Activated CD8-positive, alpha-beta memory T cell treated with anti-CD3 and anti-CD28 coated beads for 36 hours (primary cell): Measurements from ENCODE around the gene TAF6L. TPM values are rescaled to one million over a fixed set of nuclear protein-coding genes. Genes with fewer than 3 reads are reported as not detected.

ENCODE experiments used
- CTCF ChIA-PET: fragments of 350-600 bp; sonication (Branson Sonifier 250); formaldehyde crosslinking; loops from one replicate; lab custom pipeline; 2021; ENCODE audit warnings: antibody characterized with exemption; lab: Charles Lee
- POLR2A ChIA-PET: fragments of 350-600 bp; sonication (Branson Sonifier 250); formaldehyde crosslinking; loops from one replicate; lab custom pipeline; 2021; ENCODE audit warnings: antibody characterized with exemption; lab: Charles Lee
- total RNA-seq, 2 experiments: library from RNA; stranded (reverse); gene quantifications; one replicate each; pipeline ENCODE4 v1.2.3, GENCODE V29; 2021

The TAF6L gene
- total RNA-seq, 2 experiments from 2014 or later = 17.5 to 18.6 TPM

GRCh38 chr11:62788991-62789390, 17.8 kb downstream of the TAF6L start:
- POLR2A ChIA-PET = interaction anchor here (0.5 to 3.5 kb wide), 4 partner anchors 15 to 167 kb away, joined by 3 to 37 read pairs (median 6); partner anchors contain the start of gene TAF6L
- CTCF ChIA-PET = interaction anchor here (1.1 to 3.4 kb wide), 3 partner anchors 52 to 67 kb away, joined by 3 to 46 read pairs (median 16); no protein-coding TSS in a partner anchor

GRCh38 chr11:62789576-62789975, 18.4 kb downstream of the TAF6L start:
- ChIA-PET CTCF (interaction anchor here (0.7 to 1.5 kb wide), 4 partner anchors 36 to 122 kb away, joined by 3 to 4 read pairs (median 3); partner anchors contain the start of gene ZBTB3), POLR2A (interaction anchor here (0.5 to 0.8 kb wide), 3 partner anchors 14 to 85 kb away, joined by 3 read pairs; partner anchors contain the start of gene TAF6L)

GRCh38 chr11:62791501-62792201, 20.5 kb downstream of the TAF6L start, which contains the start of gene TMEM223:
Gene TMEM223 (minus strand): TSS chr11:62792006. CDS start chr11:62791994, 12 bp downstream.
- CTCF ChIA-PET = interaction anchor here (1.4 kb wide), 1 partner anchor 50 kb away, joined by 3 read pairs; no protein-coding TSS in a partner anchor

GRCh38 chr11:62792202-62792575, 21.0 kb downstream of the TAF6L start:
- CTCF ChIA-PET = interaction anchor here (0.5 to 1.4 kb wide), 3 partner anchors 12 to 72 kb away, joined by 3 to 4 read pairs (median 3); no protein-coding TSS in a partner anchor
- POLR2A ChIA-PET = interaction anchor here (1.8 to 2.5 kb wide), 2 partner anchors 9 to 64 kb away, joined by 5 to 15 read pairs; no protein-coding TSS in a partner anchor

More at GRCh38 chr11:62791501-62792201, 20.5 kb downstream of the TAF6L start, which contains the start of gene TMEM223:
- POLR2A ChIA-PET = interaction anchor here (0.6 to 2.5 kb wide), 7 partner anchors 9 to 66 kb away, joined by 3 to 15 read pairs (median 4); partner anchors contain the start of gene NXF1

GRCh38 chr11:62794201-62794775, 23.1 kb downstream of the TAF6L start:
- CTCF ChIA-PET = no interaction called here
- POLR2A ChIA-PET = interaction anchor here (0.7 to 1.1 kb wide), 2 partner anchors 10 to 114 kb away, joined by 4 read pairs; no protein-coding TSS in a partner anchor

- ChIA-PET POLR2A (interaction anchor here (0.5 to 2.0 kb wide), 4 partner anchors 10 to 1480 kb away, joined by 4 to 8 read pairs (median 4); partner anchors contain the start of genes STX5 and TEX54), CTCF (interaction anchor here (0.6 to 1.5 kb wide), 6 partner anchors 9 to 184 kb away, joined by 3 to 5 read pairs (median 3); partner anchors contain the start of genes EML3 and TMEM179B)
Observed at GRCh38 chr11:62796281-62796680, 25.1 kb downstream of the TAF6L start.

- POLR2A ChIA-PET = interaction anchor here (3.4 kb wide), 1 partner anchor 8 kb away, joined by 15 read pairs; the partner anchor contains the start of gene TMEM223
- CTCF ChIA-PET = interaction anchor here (1.5 kb wide), 1 partner anchor 12 kb away, joined by 3 read pairs; the partner anchor contains the start of gene TMEM179B
Observed at GRCh38 chr11:62799486-62799885, 28.3 kb downstream of the TAF6L start.

- ChIA-PET POLR2A (interaction anchor here (0.7 to 3.4 kb wide), 4 partner anchors 9 to 35 kb away, joined by 3 to 15 read pairs (median 8); partner anchors contain the start of genes TMEM179B and TMEM223), CTCF (interaction anchor here (0.7 to 1.4 kb wide), 2 partner anchors 15 to 103 kb away, joined by 4 read pairs; no protein-coding TSS in a partner anchor)
Observed at GRCh38 chr11:62801071-62801470, 29.9 kb downstream of the TAF6L start.

- CTCF ChIA-PET = interaction anchor here (1.3 to 1.5 kb wide), 2 partner anchors 12 to 18 kb away, joined by 4 to 5 read pairs; no protein-coding TSS in a partner anchor
Observed at GRCh38 chr11:62804310-62805075, 33.3 kb downstream of the TAF6L start.

GRCh38 chr11:62805076-62805892, 34.1 kb downstream of the TAF6L start, which contains the start of gene NXF1:
Gene NXF1 (minus strand): TSS chr11:62805440. CDS start chr11:62805356, 84 bp downstream.
- CTCF ChIA-PET = interaction anchor here (0.8 to 2.9 kb wide), 4 partner anchors 11 to 76 kb away, joined by 3 to 19 read pairs (median 4); partner anchors contain the start of genes SLC3A2 and TMEM179B
- POLR2A ChIA-PET = interaction anchor here (0.6 to 2.5 kb wide), 12 partner anchors 10 to 96 kb away, joined by 3 to 17 read pairs (median 6); partner anchors contain the start of genes SLC3A2, STX5, TEX54 and TMEM179B

More at GRCh38 chr11:62804310-62805075, 33.3 kb downstream of the TAF6L start:
- POLR2A ChIA-PET = interaction anchor here (0.6 to 1.4 kb wide), 9 partner anchors 10 to 52 kb away, joined by 3 to 5 read pairs (median 4); no protein-coding TSS in a partner anchor

- ChIA-PET CTCF (interaction anchor here (0.8 to 2.9 kb wide), 5 partner anchors 11 to 75 kb away, joined by 3 to 19 read pairs (median 4); partner anchors contain the start of genes SLC3A2 and TMEM179B), POLR2A (interaction anchor here (0.6 to 2.5 kb wide), 12 partner anchors 10 to 96 kb away, joined by 3 to 17 read pairs (median 6); partner anchors contain the start of genes SLC3A2, STX5, TEX54 and TMEM179B)
Observed at GRCh38 chr11:62805961-62806441, 34.8 kb downstream of the TAF6L start.

GRCh38 chr11:62806611-62807121, 35.5 kb downstream of the TAF6L start:
- CTCF ChIA-PET = interaction anchor here (1.1 to 2.9 kb wide), 3 partner anchors 10 to 53 kb away, joined by 3 to 19 read pairs (median 5); partner anchors contain the start of gene TMEM179B

GRCh38 chr11:62810748-62811147, 39.6 kb downstream of the TAF6L start:
- CTCF ChIA-PET = no interaction called here
- POLR2A ChIA-PET = interaction anchor here (0.6 kb wide), 1 partner anchor 69 kb away, joined by 3 read pairs; no protein-coding TSS in a partner anchor

More at GRCh38 chr11:62806611-62807121, 35.5 kb downstream of the TAF6L start:
- POLR2A ChIA-PET = interaction anchor here (0.5 to 2.5 kb wide), 10 partner anchors 10 to 138 kb away, joined by 3 to 17 read pairs (median 6); partner anchors contain the start of genes STX5, TEX54, TMEM179B and WDR74

GRCh38 chr11:62811659-62812058, 40.5 kb downstream of the TAF6L start:
- ChIA-PET POLR2A (interaction anchor here (0.6 to 0.7 kb wide), 2 partner anchors 32 to 70 kb away, joined by 3 to 6 read pairs; no protein-coding TSS in a partner anchor), CTCF (interaction anchor here (1.1 kb wide), 1 partner anchor 16 kb away, joined by 4 read pairs; no protein-coding TSS in a partner anchor)

- CTCF ChIA-PET = interaction anchor here (1.0 to 2.4 kb wide), 3 partner anchors 11 to 30 kb away, joined by 3 to 10 read pairs (median 5); partner anchors contain the start of genes NXF1 and TMEM179B
- POLR2A ChIA-PET = interaction anchor here (0.6 to 1.7 kb wide), 5 partner anchors 11 to 65 kb away, joined by 3 to 9 read pairs (median 6); partner anchors contain the start of gene NXF1
Observed at GRCh38 chr11:62816557-62816956, 45.4 kb downstream of the TAF6L start.
